ENCODE results near the gene ZNF532.

Gene ZNF532

DNA sequence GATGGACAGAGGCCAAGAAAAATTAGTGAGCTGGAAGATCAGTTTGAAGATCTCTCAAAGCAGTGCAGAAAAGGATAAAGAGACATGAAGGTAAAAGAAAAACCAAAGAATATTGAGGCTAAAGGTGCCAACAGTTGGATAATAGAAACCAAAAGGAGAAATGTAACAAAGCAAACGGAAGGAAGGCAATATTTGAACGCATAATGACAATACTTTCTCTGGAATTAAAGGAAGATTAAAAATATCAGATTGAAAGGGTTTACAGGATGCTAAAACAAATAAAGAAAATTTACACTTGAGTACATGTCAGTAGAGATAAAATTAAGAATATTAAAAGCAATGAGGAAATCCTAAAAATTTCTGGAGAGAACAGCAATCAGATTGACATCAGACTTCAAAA, 149.1 kb downstream of the ZNF532 start:
- DNase-seq (ENCODE audit: low read depth in 1 of 2, low spot score in 1 of 2): no peak
- H3K27ac ChIP-seq (replicated peaks): no peak overlapping the region
- TF ChIP-seq, protein P1, sequence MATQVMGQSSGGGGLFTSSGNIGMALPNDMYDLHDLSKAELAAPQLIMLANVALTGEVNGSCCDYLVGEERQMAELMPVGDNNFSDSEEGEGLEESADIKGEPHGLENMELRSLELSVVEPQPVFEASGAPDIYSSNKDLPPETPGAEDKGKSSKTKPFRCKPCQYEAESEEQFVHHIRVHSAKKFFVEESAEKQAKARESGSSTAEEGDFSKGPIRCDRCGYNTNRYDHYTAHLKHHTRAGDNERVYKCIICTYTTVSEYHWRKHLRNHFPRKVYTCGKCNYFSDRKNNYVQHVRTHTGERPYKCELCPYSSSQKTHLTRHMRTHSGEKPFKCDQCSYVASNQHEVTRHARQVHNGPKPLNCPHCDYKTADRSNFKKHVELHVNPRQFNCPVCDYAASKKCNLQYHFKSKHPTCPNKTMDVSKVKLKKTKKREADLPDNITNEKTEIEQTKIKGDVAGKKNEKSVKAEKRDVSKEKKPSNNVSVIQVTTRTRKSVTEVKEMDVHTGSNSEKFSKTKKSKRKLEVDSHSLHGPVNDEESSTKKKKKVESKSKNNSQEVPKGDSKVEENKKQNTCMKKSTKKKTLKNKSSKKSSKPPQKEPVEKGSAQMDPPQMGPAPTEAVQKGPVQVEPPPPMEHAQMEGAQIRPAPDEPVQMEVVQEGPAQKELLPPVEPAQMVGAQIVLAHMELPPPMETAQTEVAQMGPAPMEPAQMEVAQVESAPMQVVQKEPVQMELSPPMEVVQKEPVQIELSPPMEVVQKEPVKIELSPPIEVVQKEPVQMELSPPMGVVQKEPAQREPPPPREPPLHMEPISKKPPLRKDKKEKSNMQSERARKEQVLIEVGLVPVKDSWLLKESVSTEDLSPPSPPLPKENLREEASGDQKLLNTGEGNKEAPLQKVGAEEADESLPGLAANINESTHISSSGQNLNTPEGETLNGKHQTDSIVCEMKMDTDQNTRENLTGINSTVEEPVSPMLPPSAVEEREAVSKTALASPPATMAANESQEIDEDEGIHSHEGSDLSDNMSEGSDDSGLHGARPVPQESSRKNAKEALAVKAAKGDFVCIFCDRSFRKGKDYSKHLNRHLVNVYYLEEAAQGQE (IDR thresholded peaks at IDR 0.05; ENCODE audit: insufficient replicate concordance, low read depth): no peak
- TF ChIP-seq, protein P2, sequence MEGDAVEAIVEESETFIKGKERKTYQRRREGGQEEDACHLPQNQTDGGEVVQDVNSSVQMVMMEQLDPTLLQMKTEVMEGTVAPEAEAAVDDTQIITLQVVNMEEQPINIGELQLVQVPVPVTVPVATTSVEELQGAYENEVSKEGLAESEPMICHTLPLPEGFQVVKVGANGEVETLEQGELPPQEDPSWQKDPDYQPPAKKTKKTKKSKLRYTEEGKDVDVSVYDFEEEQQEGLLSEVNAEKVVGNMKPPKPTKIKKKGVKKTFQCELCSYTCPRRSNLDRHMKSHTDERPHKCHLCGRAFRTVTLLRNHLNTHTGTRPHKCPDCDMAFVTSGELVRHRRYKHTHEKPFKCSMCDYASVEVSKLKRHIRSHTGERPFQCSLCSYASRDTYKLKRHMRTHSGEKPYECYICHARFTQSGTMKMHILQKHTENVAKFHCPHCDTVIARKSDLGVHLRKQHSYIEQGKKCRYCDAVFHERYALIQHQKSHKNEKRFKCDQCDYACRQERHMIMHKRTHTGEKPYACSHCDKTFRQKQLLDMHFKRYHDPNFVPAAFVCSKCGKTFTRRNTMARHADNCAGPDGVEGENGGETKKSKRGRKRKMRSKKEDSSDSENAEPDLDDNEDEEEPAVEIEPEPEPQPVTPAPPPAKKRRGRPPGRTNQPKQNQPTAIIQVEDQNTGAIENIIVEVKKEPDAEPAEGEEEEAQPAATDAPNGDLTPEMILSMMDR (IDR thresholded peaks at IDR 0.05; ENCODE audit: insufficient read depth, low read length): no peak
- no peak for TF ChIP-seq GABPA (IDR thresholded peaks at IDR 0.05; ENCODE audit: low read depth)
- no peak for TF ChIP-seq POLR2AphosphoS5 (IDR thresholded peaks at IDR 0.05; ENCODE audit: low read depth)
- TF ChIP-seq SPI1 (IDR thresholded peaks at IDR 0.05; ENCODE audit: borderline replicate concordance, low read depth): no peak
- H3K4me3 ChIP-seq (replicated peaks; ENCODE audit: insufficient read depth, low read length): no peak overlapping the region
- no peaks in the 10 kb centered on the region for H3K27me3 ChIP-seq (ENCODE audit: insufficient read depth, poor library complexity, severe bottlenecking)

DNA sequence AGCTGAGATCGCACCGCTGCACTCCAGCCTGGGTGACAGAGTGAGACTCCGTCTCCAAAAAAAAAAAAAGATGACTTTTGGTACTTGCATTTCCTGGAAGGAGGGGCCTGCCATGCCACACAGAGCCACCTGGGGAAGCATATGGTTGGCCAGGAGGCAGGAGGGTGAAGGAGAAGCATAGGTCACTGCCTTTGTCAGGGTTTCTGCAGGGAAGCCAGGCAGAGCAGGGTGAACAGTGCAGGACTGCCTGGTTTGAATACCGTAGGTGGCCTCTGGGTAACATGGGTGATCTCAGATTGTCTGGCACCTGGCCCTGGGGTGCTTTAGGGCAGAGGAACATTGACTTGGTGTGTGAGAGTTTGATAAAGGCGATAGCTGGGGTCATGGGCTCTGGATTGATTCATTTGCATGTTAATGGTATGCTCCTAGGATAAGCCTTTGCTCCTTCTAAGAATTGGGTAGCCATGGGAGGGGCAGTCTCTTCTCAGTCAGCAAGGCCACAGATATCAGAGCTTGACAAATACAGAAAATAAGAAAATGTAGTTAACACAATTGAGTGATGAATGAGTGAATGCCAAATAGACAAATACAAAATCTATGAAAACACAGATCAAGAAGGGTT, 151.0 kb downstream of the ZNF532 start:
- Histone ChIP-seq H3K27me3 (ENCODE audit: insufficient read depth, poor library complexity, severe bottlenecking) (no peaks in the 10 kb centered on the region), H3K27ac (replicated peaks) (no peak overlapping the region), H3K4me3 (replicated peaks; ENCODE audit: insufficient read depth, low read length) (no peak overlapping the region)
- no peak for DNase-seq (ENCODE audit: low read depth in 1 of 2, low spot score in 1 of 2)
- TF ChIP-seq, protein P1 (IDR thresholded peaks at IDR 0.05; ENCODE audit: insufficient replicate concordance, low read depth): no peak
- TF ChIP-seq GABPA (IDR thresholded peaks at IDR 0.05; ENCODE audit: low read depth): no peak
- TF ChIP-seq, protein P2 (IDR thresholded peaks at IDR 0.05; ENCODE audit: insufficient read depth, low read length): no peak

DNA sequence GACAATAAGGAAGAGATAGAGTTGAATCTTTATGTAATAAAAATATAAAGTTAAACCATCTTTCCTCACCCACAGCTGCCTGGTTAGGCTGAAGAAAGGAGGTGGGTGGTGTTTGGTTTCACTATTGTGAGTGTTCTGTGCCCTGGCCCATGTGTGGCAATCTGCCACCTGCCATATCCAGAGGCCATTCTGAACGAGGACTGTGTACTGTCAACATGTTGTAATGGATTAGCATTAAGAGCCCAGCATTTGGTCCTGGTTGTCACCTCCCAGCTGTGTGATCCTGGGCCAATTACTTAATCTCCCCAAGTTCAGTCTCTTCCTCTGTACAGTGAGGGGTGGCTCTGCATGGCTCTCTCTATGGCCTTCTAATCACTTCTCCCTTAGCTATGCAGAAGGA, 156.8 kb downstream of the ZNF532 start:
- Histone ChIP-seq H3K4me3 (replicated peaks; ENCODE audit: insufficient read depth, low read length) (no peak overlapping the region), H3K27ac (replicated peaks) (no peak overlapping the region)

More for the DNA sequence above, 156.8 kb downstream of the ZNF532 start:
- no peak for DNase-seq (ENCODE audit: low read depth in 1 of 2, low spot score in 1 of 2)
- peaks cover 2% of the 10 kb centered on the region for H3K27me3 ChIP-seq (ENCODE audit: insufficient read depth, poor library complexity, severe bottlenecking)
- TF ChIP-seq, protein P2 (IDR thresholded peaks at IDR 0.05; ENCODE audit: insufficient read depth, low read length): no peak

All from HL-60 (cell line).